Measurements from ENCODE around the gene ERP27. TPM values are rescaled to one million over a fixed set of nuclear protein-coding genes. Genes with fewer than 3 reads are reported as not detected.

ERP27 gene
- total RNA-seq, 1 experiment from 2014 or later: not detected

- H3K27ac Mint-ChIP-seq: no peak overlapping the region
- no peaks in the 10 kb centered on the region for H3K27me3 Mint-ChIP-seq (ENCODE audit: low read depth)
- POLR2A ChIA-PET: no interaction called here
- TF ChIP-seq OVOL2 (CRISPR knock-in tag; IDR thresholded peaks at IDR 0.05; ENCODE audit: borderline replicate concordance): no peak
- no peak for TF ChIP-seq IRF1 (CRISPR knock-in tag; IDR thresholded peaks at IDR 0.05)
- TF ChIP-seq JUN (CRISPR knock-in tag; IDR thresholded peaks at IDR 0.05): no peak
- no peak for TF ChIP-seq ZNF232 (CRISPR knock-in tag; IDR thresholded peaks at IDR 0.05)
- no peak for TF ChIP-seq FOXP4 (CRISPR knock-in tag; IDR thresholded peaks at IDR 0.05)
- no peak for TF ChIP-seq TEAD4 (CRISPR knock-in tag; IDR thresholded peaks at IDR 0.05)
- no peak for TF ChIP-seq RELA (CRISPR knock-in tag; IDR thresholded peaks at IDR 0.05; ENCODE audit: borderline replicate concordance)
- no peak for TF ChIP-seq CBFB (CRISPR knock-in tag; IDR thresholded peaks at IDR 0.05; ENCODE audit: low read depth)
- TF ChIP-seq ZNF425 (CRISPR knock-in tag; conservative IDR thresholded peaks at IDR 0.05): no peak
- TF ChIP-seq CTCF (IDR thresholded peaks at IDR 0.05): no peak
- no peak for TF ChIP-seq TCF7 (CRISPR knock-in tag; IDR thresholded peaks at IDR 0.05; ENCODE audit: low read depth)
- no peak for TF ChIP-seq ZNF423 (CRISPR knock-in tag; IDR thresholded peaks at IDR 0.05)
- TF ChIP-seq ZBTB21 (CRISPR knock-in tag; IDR thresholded peaks at IDR 0.05; ENCODE audit: borderline replicate concordance): no peak
- TF ChIP-seq ZNF263 (CRISPR knock-in tag; IDR thresholded peaks at IDR 0.05; ENCODE audit: low read depth): no peak
- no peak for TF ChIP-seq ZBTB43 (CRISPR knock-in tag; IDR thresholded peaks at IDR 0.05)
- TF ChIP-seq ZNF416 (CRISPR knock-in tag; IDR thresholded peaks at IDR 0.05): no peak
- no peak for TF ChIP-seq HMGXB4 (CRISPR knock-in tag; IDR thresholded peaks at IDR 0.05)
- no peak for TF ChIP-seq ZNF532 (CRISPR knock-in tag; IDR thresholded peaks at IDR 0.05; ENCODE audit: borderline replicate concordance)
- no peak for TF ChIP-seq AFF4 (CRISPR knock-in tag; IDR thresholded peaks at IDR 0.05; ENCODE audit: borderline replicate concordance)
- CTCF ChIA-PET: no interaction called here
- H3K4me3 Mint-ChIP-seq: no peak overlapping the region
- no peak for ATAC-seq
- no peaks in the 10 kb centered on the region for H3K9me3 Mint-ChIP-seq
- H3K36me3 Mint-ChIP-seq: no peaks in the 10 kb centered on the region
- DNase-seq (ENCODE audit: low spot score): no peak
- H3K4me1 Mint-ChIP-seq: 0 out of 2 replicates have a peak, but pooled peaks cover 2% of the 10 kb centered on the region
Observed at GRCh38 chr12:14981049-14981448, 42.7 kb upstream of the ERP27 start.

Data from WTC11 (cell line).